ENCODE measurements around the gene DLGAP1.

- TF ChIP-seq CTCF (IDR thresholded peaks at IDR 0.05) = no peak
- no peak for TF ChIP-seq ZFX (IDR thresholded peaks at IDR 0.05; ENCODE audit: borderline replicate concordance)
These were observed 988.2 kb downstream of the DLGAP1 start for GRCh38 chr18:3466872-3467271.
